AG10803 (cell line): ENCODE results near the gene EGFL7.
A peak's percentile ranks its signal among the peaks of the same experiment; 100 is the strongest.
"Not testable (repeated sequence)": the region's sequence is repeated elsewhere in the genome, so short reads cannot be mapped to it uniquely, and the experiment has no call there.

Experiments used
- DNase-seq: peaks from one replicate; pipeline ENCODE4 v3.0.0; 2010; ENCODE audit warnings: low read depth
- H3K4me3 ChIP-seq: 2 replicates; pipeline ENCODE4 v1.5.1; 2011; ENCODE audit warnings: mild to moderate bottlenecking, low read length, control low read depth
- CTCF ChIP-seq: conservative IDR thresholded peaks from 2 replicates; pipeline ENCODE4 v1.5.1; 2011; ENCODE audit warnings: mild to moderate bottlenecking, low read length, control low read depth, inconsistent platforms

The EGFL7 gene

GRCh38 chr9:136703276-136703860 lies 40.7 kb downstream of the EGFL7 start:
- DNase-seq: no peak
- no peak overlapping the region for H3K4me3 ChIP-seq
- TF ChIP-seq CTCF: no peak

DNA sequence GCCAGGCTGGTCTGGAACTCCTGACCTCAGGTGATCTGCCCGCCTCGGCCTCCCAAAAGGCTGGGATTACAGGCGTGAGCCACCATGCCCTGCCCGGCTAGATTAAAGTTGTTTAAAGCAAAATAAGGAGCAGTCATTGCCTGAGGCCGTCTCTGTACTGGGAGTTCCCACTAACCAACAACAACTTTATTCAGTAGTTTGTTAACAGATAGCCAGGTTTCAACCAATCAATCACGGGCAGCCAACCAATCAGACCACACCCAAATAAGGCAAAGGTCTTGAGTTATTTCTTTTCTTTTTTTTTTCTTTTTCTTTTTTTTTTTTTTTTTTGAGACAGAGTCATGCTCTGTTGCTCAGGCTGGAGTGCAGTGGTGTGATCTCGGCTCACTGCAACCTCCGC lies 42.0 kb downstream of the EGFL7 start:
- not testable (repeated sequence) for H3K4me3 ChIP-seq, DNase-seq

- H3K4me3 ChIP-seq: no peak overlapping the region
- no peak for DNase-seq
- no peak for TF ChIP-seq CTCF
Measured at GRCh38 chr9:136705564-136705963, 42.8 kb downstream of the EGFL7 start.

GRCh38 chr9:136707011-136707410 lies 44.3 kb downstream of the EGFL7 start:
- no peak for TF ChIP-seq CTCF
- no peak for DNase-seq
- no peak overlapping the region for H3K4me3 ChIP-seq

GRCh38 chr9:136707849-136708517 lies 45.3 kb downstream of the EGFL7 start:
- no peak for TF ChIP-seq CTCF
- no peak for DNase-seq
- no peak overlapping the region for H3K4me3 ChIP-seq

GRCh38 chr9:136709454-136710109 lies 46.9 kb downstream of the EGFL7 start:
- no peak overlapping the region for H3K4me3 ChIP-seq
- DNase-seq: no peak
- TF ChIP-seq CTCF: no peak

DNA sequence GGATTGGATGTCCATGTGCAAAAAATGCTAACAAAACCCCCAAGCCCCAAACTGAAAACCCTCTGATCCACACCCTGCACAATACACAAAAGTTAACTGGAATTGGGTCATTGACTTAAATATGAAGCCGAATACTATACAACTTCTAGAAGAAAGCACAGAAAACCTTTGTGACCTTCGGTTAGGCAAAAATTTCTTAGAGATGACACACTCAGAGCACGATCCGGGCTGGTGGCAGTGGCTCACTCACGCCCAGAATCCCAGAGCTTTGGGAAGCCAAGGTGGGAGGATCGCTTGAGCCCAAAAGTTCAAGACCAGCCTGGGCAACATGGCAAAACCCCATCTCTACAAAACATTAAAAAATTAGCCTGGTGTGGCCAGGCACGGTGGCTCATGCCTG lies 47.8 kb downstream of the EGFL7 start:
- H3K4me3 ChIP-seq: no peak overlapping the region
- DNase-seq: no peak
- no peak for TF ChIP-seq CTCF

DNA sequence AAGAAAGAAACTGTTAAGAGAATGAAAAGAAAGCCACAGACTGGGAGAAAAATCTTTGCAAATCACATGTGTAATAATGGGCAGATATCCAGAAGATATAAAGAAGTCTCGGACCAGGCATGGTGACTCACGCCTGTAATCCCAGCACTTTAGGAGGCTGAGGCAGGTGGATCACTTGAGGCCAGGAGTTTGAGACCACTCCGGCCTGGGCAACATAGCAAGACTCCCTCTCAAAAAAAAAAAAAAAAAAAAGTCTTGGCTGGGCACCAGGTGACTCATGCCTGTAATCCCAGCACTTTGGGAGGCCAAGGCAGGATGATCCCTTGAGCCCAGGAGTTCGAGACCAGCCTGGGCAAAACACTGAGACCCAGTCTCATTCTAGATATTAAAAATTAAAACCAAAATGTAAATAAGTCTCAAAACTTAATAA lies 48.5 kb downstream of the EGFL7 start:
- DNase-seq: peak; percentile 48

More for the DNA sequence above, 48.5 kb downstream of the EGFL7 start:
- H3K4me3 ChIP-seq: not testable (repeated sequence)
